Activated T-cell treated with anti-CD3 and anti-CD28 coated beads for 1 hour (primary cell): ENCODE measurements around the gene LHPP.

Source experiments
- DNase-seq: peaks from one replicate; pipeline ENCODE4 v3.0.0-alpha.2; 2020; ENCODE audit warnings: low read depth

LHPP gene

DNA sequence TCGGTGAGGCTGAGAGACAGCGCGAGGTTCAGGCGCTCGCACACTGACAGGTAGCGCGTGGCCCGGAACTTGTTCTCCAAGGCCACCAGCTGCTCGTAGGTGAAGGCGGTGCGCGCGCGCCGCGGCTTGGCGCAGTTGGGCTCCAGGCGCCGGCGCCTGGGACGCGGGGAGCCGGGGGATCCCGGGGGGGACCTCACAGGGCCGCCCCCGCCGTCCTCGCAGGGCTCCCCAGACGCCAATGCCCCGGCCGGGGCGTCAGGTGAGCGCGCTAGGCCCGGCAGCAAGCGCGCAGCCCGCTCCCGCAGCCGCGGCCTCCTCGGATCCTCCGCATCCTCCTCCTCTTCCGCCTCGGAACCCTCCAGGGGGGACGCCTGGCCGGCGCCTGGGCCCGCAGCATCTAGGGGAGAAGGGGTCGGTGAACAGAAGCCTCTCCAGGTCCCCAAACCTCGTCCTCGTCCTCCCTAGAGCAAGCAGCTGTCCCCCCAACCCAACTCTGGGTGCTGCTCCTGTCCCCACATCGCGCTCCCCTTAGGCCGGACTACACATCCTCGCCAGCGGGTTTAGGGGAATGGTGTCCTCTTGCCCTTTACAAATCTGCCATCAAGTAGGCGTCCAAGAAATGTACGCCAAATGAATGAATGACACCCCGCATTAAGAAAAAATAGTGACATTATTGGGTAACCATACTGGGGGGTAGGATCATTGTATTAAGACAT is 13.7 kb upstream of the LHPP start:
- no peak for DNase-seq

DNA sequence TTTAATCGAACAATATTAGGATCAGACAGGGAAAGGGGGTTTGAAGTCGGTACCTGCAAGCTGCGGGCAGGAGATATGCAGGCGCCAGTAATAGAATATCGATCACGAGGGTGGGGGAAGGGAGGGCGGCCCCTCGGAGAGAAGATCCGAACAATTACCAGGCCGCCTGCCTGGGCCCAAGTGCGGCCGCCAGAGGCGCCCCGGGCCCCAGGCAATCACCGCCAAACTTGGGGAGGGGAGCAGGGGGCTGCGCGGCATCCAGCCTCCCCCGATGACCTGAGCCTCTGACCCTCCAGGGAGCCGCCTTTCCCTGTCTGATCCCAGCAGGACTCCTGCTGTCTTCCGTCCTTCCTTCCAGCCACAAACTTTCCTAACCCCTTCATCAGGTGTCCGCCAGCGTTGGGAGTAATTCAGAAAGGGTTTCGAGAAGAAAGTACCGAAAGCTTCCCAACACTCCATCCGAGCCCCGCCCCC is 12.9 kb upstream of the LHPP start:
- DNase-seq = no peak

GRCh38 chr10:124449170-124450011 is 12.2 kb upstream of the LHPP start:
- DNase-seq = no peak

DNA sequence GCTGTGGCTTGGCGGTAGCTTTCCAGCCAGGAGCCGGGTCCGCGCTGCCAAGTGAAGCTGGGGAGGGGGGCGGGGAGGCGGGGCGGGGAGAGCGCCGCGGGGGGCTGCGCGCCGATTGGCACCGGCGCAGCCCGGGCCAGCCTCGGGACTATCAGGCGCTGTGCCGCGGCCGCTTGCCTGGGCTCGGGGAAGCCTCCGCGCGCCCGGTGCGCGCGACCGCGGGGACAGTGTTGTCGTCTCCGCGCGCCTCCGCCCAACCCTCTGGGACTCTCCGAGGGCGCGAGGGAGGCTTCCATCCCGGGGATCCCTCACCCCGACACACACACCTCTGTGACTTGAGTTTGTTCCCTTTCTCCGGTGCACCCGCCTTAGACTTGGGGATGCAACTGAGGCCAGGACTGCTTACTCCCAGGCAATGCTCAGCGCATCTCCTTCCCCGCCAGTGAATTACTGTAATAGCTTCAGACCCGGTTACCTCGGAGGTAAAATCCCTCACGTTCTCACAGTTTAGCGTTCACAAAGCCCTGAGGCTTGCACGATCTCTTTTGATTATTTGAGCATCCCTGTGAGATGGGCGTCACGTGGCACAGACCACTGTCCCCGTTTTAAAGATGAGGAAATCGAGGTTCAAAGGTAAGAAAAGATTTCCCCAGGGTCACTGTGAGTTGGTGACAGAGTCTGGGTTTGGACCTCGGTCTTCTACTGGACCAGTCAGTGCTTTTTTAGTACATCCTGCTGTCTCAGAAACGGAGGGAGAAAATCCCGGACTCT is 11.4 kb upstream of the LHPP start, which contains the start of gene NKX1-2:
Gene NKX1-2, minus strand, starts transcription at position 24 of the 771 bp plus-strand sequence. CDS start 92 bp downstream, outside the sequence.
- DNase-seq = no peak

DNA sequence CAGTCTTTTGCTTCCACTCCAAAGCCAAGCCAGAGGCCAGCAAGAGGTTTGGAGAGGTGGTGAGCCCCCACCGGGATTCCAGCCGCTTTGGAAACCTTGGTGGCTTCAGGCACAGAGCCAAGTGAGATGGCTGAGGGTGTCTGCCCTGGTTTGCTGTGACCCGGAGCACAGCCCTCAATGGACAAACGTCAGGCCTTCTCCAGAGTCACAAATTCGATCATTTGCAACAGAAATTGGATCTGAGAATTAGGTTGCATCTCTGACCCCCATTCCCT is 10.9 kb upstream of the LHPP start:
- DNase-seq = no peak

DNA sequence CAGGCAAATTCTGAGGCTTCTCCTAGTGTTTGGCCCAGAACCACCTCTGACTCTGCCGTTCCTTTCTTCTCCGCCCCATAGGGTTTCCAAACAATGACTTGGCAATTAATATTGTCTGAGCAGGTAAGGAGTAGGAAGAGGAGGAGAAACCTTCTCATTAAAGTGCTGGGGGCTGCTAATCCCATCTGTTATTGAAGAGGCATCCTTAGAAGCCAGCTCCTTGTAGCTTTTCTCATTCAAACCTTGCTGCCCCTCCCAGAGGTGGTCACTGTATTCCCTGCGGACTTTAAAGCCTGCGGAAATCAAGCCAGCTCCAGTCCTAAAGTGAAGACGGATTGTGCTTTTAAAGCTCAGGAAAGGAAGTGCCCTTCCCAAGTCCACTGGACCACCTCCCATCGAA is 10.3 kb upstream of the LHPP start:
- DNase-seq = no peak

DNA sequence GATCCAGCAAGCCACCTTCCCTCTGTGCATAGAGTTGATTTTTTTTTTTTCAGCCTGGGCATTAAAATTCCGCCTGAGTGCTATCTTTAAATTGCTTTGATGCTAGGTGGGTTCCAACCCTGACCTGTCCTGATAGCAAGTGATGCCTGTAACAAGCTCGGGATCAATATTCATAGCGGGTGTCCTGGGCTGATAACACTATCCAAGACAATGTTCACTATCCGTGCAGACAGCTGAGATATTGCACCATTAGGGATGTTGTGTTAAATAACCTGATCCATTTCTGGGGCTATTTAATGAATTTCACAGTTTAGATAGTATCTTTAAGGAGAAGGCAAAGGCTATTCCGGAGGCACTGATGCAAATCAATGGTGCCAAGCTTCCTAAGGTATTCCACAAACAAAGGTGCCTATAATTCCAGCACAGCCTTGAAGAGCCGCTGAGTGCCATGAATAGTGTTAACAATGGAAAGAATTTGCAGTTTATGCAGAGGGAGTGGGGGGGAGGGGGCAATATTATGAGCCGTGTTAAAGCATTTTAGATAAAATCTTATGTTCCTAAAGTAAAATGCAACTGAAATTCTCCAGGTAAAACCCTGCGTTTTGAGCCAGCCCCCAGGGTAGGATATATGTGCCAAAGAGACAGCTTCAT is 7.5 kb upstream of the LHPP start:
- DNase-seq = no peak

- no peak for DNase-seq
These were observed 6.2 kb upstream of the LHPP start for GRCh38 chr10:124455441-124455840.

- no peak for DNase-seq
These were observed 3.1 kb upstream of the LHPP start for GRCh38 chr10:124458473-124458872.

DNA sequence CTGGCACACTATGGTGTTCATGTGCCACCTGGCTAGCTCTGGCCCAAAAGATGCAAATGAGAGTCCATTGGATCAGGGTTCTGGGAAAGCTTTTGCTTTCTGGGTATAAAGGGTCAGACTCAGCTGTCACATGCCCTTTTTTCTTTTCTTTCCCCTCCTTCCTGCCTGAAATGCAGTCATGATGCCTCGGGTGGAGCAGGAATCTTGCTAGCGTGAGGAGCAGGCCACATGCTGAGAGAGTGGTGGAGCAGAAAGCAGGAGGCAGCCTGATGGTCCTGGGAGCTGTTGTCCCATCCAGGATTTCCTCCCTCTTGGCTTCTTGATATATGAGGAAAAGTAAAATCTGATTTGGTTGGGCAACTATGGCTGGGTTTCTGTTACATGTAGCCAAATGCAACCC is 2.7 kb upstream of the LHPP start:
- DNase-seq = no peak

- no peak for DNase-seq
These were observed 2.2 kb upstream of the LHPP start for GRCh38 chr10:124459395-124459794.

DNA sequence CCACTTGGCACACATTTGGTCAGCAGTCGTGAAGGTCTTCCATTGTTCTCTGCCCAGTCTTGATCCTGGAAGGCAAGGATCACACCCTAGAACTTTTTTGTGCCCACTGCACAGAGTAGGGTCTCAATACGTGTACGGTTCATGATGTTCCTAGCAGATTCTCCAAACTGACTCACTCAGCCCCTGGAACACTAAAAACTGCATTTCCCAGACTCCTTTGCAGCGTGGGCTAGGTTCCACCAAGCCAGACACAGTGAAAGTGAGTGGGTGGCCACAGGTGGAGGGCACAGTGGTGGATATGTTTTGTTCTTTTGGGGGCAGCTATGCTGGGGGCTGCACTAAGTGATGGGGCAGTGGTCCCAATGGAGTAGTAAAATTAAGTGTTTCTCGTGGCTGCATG is 1.5 kb upstream of the LHPP start:
- DNase-seq = no peak

- no peak for DNase-seq
These were observed 699 bp downstream of the LHPP start for GRCh38 chr10:124462348-124462695.

DNA sequence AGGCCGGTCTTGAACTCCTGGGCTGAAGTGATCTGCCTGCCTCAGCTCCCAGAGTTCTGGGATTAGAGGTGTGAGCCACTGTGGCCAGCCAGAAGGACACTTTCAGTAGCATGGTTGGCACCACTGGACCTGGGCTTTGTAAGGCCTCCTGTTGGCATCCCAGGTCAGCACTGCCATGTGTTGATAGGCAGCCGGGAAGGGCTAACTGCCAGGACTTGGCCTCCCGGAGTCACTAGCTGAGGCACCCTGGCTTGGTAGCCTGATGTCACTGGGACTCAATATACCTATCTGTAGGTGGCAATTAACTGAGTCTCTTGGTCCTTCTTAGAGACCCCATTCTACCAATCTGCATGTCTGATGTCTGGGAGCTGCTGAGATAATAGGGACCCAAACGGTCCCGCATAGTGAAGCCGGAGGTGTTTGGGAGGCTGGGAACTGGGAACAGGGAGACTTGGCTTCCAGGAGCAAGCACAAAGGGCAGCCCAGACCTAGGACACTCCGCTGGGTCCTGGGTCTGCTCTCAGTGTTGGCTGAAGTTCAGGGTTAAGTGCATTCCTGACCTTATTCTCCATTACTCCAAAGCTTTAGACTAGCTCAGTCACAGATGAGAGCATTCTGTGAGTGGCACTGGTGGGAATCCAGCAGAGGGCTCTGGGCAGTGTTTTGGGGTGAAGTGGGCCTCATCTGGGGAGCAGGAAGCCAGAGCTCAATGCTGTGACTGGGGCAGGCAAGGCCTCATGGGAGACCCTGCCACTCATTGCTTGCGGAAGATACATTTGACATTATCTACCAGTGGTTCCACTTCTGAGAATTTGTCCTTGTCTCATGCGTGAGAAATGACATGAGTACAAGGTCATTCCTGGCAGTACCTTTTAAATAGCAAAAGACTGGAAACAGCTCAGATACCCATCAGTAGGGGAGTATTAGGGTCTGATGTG is 2.7 kb downstream of the LHPP start:
- DNase-seq = no peak

- no peak for DNase-seq
These were observed 3.6 kb downstream of the LHPP start for GRCh38 chr10:124465003-124465776.

GRCh38 chr10:124465777-124466488 is 4.3 kb downstream of the LHPP start:
- no peak for DNase-seq

GRCh38 chr10:124467165-124467564 is 5.5 kb downstream of the LHPP start:
- DNase-seq = no peak

DNA sequence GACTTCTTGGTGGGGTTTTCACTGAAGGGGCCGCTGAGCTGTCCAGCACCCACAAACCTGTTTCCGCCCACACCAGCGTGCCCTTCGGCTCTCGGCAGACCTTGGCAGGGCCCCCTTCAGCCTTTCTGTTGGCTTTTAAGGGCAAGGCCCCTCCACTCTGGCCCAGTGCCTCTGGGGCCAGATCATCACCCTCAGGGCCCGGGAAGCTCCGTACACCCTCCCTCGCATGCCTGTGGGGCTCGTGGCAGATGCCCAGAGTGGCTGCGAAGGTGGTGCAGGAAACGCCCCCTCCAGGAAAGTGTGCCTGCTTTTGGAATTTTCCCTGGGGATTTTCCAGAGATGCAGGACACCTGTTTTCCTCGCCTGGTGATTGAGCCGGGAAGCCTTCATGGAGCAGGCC is 7.0 kb downstream of the LHPP start:
- no peak for DNase-seq

- no peak for DNase-seq
These were observed 8.4 kb downstream of the LHPP start for GRCh38 chr10:124469956-124470484.
